Vagina (tissue), 2 donors: ENCODE results near the gene CYB5R3.

Experiments
- CTCF ChIP-seq, 3 experiments: fragments of 450-650 bp in 2 of 3; fragments of 200-600 bp in 1 of 3; sonication (generic) in 1 of 3; IDR thresholded peaks; one replicate each; pipeline ENCODE4 v1.5.1; 2017 to 2019; ENCODE audit warnings: antibody characterized with exemption in 3 of 3, mild to moderate bottlenecking in 2 of 3, moderate library complexity in 2 of 3
- POLR2A ChIP-seq, 2 donors: fragments of 450-650 bp; IDR thresholded peaks; one replicate each; pipeline ENCODE4 v1.6.1; 2017; ENCODE audit warnings: antibody characterized with exemption in 2 of 2, mild to moderate bottlenecking in 2 of 2, moderate library complexity in 2 of 2
- POLR2AphosphoS5 ChIP-seq, 2 donors: sonication (generic); formaldehyde crosslinking; IDR thresholded peaks; one replicate each; pipeline ENCODE4 v1.9.0; 2017; ENCODE audit warnings: antibody characterized with exemption in 2 of 2, mild to moderate bottlenecking in 2 of 2, low read depth in 1 of 2; ENCODE audit not compliant: insufficient read depth in 1 of 2

DNA sequence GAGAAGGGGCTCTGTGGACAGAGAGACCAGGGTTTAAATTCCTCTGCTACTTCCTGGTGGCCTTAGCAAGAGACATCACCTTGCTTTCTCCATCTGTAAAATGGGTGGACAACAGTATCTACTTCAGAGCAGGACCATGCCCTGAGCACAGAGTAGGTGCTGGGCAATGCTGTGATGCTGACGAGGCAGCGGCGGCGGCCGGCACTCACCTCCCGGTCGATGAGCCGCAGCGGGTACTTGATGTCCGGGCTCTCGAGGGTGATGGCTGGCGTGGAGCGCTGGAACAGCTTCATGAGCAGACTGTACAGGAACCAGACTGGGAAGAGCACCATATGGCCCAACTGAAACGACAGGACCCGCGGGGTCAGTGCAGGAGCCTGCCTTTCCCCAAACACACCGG is 12.7 kb downstream of the CYB5R3 start:
- TF ChIP-seq POLR2AphosphoS5 (IDR thresholded peaks at IDR 0.05; ENCODE audit: insufficient read depth in 1 of 2, low read depth in 1 of 2) = no peak
- TF ChIP-seq CTCF (IDR thresholded peaks at IDR 0.05) = no peak
- TF ChIP-seq POLR2A (IDR thresholded peaks at IDR 0.05) = no peak
